Gastrocnemius medialis (tissue), 4 donors: Measurements from ENCODE around the gene DDX39A.

Experiments used
- CTCF ChIP-seq, 5 experiments: fragments of 450-650 bp in 3 of 5; fragments of 200-600 bp in 2 of 5; sonication (generic) in 2 of 5; IDR thresholded peaks in 4 of 5; conservative IDR thresholded peaks in 1 of 5; 1 replicate in 4 of 5; 2 replicates in 1 of 5; pipeline ENCODE4 v1.5.1; 2016 to 2019; ENCODE audit warnings: antibody characterized with exemption in 5 of 5, mild to moderate bottlenecking in 3 of 5, moderate library complexity in 3 of 5
- POLR2A ChIP-seq, 2 donors: fragments of 450-650 bp; IDR thresholded peaks; one replicate each; pipeline ENCODE4 v1.6.1; 2017; ENCODE audit warnings: antibody characterized with exemption in 2 of 2, mild to moderate bottlenecking in 2 of 2, moderate library complexity in 2 of 2

GRCh38 chr19:14400951-14401431, 18.1 kb downstream of the DDX39A start:
- TF ChIP-seq CTCF (IDR thresholded peaks at IDR 0.05 in 4 of 5, conservative IDR thresholded peaks at IDR 0.05 in 1 of 5), result no peak
- TF ChIP-seq POLR2A (IDR thresholded peaks at IDR 0.05), result no peak
